HG03139 (cell line): Measurements from ENCODE around the gene UBR7.
A peak's percentile ranks its signal among the peaks of the same experiment; 100 is the strongest.
"Not testable (repeated sequence)": the region's sequence is repeated elsewhere in the genome, so short reads cannot be mapped to it uniquely, and the experiment has no call there.

Experiments
- ATAC-seq: cut with Tn5 transposase; IDR thresholded peaks from one replicate; pipeline ENCODE4 v1.9.1; 2021; ENCODE audit not compliant: unreplicated experiment

UBR7 gene

GRCh38 chr14:93195316-93195999 lies 11.6 kb upstream of the UBR7 start:
- no peak for ATAC-seq

DNA sequence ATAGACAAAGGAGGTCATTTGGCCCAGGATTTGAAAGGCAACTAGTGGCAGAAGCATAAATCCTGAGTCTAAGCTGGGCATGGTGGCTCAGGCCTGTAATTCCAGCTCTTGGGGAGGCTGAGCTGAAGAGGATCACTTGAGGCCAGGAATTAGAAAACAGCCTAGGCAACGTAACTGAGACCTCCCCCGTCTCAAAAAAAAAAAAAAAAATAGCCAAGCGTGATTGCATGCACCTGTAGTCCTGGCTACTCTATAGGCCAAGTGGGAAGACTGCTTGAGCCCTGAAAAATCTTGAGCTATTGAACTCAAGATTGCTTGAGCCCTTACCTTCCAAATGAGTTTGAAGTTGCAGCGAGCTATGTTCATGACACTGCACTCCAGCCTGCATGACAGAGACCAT lies 8.0 kb upstream of the UBR7 start:
- ATAC-seq = no peak

DNA sequence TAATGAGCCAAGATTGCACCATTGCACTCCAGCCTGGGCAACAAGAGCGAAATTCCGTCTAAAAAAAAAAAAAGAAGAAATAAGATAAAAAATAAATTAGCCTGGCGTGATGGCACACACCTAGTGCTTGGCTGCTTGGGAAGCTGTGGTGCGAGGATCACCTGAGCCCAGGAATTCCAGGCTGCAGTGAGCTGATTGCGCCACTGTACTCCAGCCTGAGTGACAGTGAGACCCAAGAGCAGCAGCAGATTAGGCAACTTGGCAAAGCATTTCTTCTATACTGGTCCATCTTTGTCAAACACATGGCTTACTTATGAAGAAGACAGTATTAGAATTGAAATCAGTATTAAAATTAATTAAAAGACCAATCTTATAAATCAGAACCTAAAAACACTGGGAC lies 6.5 kb upstream of the UBR7 start:
- ATAC-seq = no peak

DNA sequence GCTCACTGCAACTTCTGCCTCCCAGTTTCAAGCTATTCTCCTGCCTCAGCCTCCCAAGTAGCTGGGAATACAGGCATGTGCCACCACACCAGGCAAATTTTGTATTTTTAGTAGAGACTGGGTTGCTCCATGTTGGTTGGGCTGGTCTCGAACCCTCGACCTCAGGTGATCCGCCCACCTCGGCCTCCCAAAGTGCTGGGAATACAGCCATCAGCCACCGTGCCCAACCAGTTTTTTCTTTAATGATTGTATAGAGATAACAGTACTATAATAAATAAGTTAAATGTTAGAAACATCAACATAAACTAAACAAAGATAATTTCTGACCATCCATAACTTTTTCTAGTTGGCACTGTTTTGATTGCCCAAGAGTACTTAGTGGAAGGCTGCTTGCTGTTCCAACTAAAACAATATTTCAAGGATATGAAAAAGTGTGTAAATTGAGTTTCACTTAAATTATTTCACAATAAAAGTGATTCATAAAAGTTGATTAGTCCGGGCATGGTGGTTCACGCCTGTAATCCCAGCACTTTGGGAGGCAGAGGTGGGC lies 5.8 kb upstream of the UBR7 start:
- ATAC-seq = no peak

- peak; percentile 37 for ATAC-seq
These were observed 632 bp downstream of the UBR7 start for GRCh38 chr14:93207468-93208308.

GRCh38 chr14:93212432-93212831 lies 5.4 kb downstream of the UBR7 start:
- peak; percentile 45 for ATAC-seq

- ATAC-seq = no peak
These were observed 7.5 kb downstream of the UBR7 start for GRCh38 chr14:93214598-93214997.

- no peak for ATAC-seq
These were observed 12.2 kb downstream of the UBR7 start for GRCh38 chr14:93219103-93219726.

- no peak for ATAC-seq
These were observed 13.5 kb downstream of the UBR7 start for GRCh38 chr14:93220509-93220908.

GRCh38 chr14:93223565-93223964 lies 16.5 kb downstream of the UBR7 start:
- no peak for ATAC-seq

DNA sequence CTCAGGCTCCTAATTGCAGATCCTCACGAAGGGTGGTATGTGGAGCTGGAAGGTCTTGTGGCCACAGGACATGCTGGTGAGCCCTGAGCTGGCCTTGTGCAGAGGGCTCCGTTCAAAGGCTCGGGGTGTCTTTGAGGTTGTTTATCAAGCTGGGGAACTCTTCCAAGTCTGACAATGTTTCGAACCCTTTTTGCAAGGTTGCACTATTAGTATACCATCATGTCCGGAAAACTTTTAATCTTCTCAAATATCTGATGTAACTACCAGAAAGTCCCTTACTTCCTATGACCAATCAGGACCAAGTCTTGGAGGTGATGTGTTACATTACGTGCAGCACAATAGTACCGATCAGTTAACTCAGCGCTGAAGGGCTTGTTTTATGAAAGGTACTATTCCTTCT lies 21.5 kb downstream of the UBR7 start:
- no peak for ATAC-seq

- no peak for ATAC-seq
These were observed 23.5 kb downstream of the UBR7 start for GRCh38 chr14:93230539-93230938.

DNA sequence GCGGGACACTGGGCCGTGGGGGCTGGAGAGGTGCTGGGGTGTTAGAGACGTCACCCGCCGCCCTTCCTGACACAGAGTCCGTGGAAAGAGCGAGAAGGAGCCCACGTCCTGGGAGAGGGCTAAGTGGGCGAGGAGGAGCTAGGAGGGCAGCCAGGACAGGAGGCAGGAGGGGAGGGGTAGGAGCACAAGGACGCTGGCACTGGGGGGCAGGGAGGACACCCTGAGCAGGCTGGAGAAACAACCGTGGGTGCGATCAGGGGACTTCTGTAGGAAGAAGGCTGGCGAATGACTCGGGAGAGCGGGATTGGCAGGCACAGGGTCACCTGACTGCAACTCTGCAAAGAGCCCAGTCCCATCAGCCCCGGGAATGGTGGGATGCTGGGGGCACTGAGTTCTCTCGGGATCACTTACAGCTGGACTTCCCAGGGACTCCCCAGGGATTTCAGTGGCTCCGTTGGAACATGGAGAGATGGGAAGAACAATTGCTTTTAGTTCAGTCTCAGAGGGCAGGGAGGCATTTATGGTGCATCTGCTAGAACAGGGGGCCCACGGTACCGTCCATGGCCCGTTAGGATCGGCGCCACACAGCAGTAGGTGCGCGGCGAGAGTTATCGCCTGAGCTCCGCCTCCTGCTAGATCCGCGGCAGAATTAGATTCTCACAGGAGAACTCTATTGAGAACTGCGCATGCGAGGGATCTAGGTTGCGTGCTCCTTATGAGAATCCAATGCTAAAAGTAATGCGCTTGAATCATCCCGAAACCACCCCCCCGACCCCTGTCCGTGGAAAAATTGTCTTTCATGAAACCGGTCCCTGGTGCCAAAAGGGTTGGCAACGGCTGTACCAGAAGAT lies 24.3 kb downstream of the UBR7 start:
- ATAC-seq = no peak

DNA sequence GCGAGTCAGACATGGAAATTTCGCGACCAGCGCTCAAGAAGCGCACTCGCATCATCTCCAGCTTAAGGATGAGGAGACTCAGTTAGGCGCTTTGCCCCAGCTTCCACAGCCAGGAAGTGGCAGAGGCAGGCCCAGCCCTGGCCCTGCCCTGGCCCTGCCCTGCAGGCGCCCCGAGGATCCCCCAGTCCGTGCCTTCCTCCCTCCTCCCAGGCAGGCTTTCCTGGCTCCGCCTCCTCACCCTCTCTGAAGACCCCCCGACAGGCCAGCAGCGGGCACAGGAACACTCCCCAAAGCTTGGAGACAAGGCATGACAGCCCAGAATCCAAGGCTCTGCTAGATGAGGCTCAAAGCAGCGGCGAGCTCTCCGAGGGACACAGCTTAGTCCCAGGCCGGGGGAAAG lies 25.1 kb downstream of the UBR7 start:
- no peak for ATAC-seq

DNA sequence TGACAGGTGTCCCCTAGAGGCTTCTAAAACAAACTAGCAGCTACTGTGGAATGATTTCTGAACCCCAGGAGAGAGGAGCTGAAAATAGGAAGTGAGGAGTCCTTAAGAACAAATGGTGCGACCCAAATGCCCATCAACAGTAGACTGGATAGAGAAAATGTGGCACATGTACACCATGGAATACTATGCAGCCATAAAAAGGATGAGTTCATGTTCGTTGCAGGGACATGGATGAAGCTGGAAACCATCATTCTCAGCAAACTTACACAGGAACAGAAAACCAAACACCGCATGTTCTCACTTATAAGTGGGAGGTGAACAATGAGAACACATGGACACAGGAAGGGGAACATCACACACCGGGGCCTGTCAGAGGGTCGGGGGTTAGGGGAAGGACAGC lies 26.0 kb downstream of the UBR7 start:
- ATAC-seq = not testable (repeated sequence)

DNA sequence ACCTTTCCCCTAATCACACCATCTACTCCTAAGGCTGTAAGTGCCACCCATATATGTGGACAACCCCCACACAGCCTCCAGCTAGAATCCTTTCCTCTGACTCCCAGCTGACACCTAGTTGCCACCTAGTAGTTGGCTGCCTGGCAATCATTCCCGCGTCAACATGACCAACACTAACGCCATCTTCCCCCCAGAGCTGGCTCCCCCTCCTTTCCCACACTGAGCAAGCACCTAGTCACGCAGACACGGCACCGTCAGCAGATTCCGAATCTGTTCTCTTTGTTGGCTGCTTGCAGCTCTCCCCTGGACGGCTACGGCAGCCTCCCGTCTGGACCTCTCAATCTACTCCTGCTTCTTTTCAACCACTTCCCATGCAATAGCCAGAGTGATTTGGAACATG lies 27.7 kb downstream of the UBR7 start:
- no peak for ATAC-seq

- ATAC-seq = no peak
These were observed 33.0 kb downstream of the UBR7 start for GRCh38 chr14:93239869-93240677.

DNA sequence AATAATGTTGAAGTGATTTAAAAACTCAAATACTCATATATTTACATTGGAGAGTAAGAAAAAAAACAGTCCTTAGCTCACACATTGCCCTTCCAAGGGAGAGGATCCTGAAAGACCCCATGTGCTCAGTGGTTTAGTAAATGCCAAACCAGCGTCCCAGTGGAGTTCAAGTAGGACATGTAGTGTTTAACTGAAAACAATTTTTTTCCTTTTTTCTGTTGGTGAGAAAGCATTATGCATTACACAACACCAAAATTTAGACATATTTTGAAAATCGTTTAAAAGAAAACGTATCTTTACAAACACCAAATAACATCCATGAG lies 33.6 kb downstream of the UBR7 start:
- no peak for ATAC-seq

- ATAC-seq = no peak
These were observed 38.8 kb downstream of the UBR7 start for GRCh38 chr14:93245764-93246420.

- ATAC-seq = no peak
These were observed 39.5 kb downstream of the UBR7 start for GRCh38 chr14:93246534-93246933.
